ENCODE results near the gene NRF1.

DNA sequence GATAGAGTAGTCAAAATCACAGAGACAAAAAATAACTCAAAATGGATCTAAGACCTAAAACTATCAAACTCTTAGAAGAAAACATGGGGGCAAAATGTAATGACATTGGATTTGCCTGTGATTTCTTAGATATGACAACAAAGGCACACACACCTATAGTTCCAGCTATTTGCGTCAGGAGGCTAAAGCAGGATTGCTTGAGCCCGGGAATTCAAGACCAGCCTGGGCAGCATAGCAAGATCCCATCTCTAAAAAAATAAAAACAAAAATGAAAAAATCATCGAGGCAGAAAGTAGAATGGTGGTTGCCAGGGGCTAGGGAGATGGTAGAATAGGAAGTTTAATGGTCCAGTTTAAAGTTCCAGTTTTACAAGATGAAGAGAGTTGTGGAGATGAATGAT is 113.3 kb downstream of the NRF1 start:
- TF ChIP-seq, protein P1, sequence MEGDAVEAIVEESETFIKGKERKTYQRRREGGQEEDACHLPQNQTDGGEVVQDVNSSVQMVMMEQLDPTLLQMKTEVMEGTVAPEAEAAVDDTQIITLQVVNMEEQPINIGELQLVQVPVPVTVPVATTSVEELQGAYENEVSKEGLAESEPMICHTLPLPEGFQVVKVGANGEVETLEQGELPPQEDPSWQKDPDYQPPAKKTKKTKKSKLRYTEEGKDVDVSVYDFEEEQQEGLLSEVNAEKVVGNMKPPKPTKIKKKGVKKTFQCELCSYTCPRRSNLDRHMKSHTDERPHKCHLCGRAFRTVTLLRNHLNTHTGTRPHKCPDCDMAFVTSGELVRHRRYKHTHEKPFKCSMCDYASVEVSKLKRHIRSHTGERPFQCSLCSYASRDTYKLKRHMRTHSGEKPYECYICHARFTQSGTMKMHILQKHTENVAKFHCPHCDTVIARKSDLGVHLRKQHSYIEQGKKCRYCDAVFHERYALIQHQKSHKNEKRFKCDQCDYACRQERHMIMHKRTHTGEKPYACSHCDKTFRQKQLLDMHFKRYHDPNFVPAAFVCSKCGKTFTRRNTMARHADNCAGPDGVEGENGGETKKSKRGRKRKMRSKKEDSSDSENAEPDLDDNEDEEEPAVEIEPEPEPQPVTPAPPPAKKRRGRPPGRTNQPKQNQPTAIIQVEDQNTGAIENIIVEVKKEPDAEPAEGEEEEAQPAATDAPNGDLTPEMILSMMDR (IDR thresholded peaks at IDR 0.05) = no peak
- no peak for TF ChIP-seq POLR2A (IDR thresholded peaks at IDR 0.05)

Measured in adrenal gland (tissue), 5 donors.